ENCODE results near the gene HHAT.

DNA sequence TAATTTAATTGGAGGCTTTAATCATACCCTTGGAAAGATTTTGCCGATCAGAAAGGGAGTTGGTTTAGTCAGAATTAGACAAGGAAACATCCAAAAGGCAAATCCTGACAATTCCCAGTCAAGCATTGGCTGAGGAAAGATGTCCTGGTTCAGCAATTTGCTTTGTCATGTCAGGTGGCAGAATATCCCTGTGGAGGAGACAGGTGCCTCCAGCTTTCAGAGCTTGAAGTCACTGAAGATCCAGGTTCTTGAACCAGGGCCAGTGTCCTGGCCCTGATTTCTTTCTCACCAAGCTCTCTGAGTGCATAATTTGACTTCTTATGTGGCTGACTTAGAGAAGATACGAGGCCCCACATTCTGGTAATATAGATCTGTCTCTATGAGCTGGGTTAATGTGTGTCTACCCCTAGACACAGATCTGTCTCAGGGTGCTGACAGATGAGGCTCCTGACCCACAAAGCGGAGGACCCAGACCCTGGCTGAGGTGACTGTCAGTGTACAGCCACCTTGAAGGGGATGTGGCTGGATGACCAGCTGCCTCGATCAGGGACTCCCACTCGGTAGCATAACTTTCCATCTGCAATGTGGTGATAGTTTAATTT, 118.9 kb downstream of the HHAT start:
- TF ChIP-seq, protein P1, sequence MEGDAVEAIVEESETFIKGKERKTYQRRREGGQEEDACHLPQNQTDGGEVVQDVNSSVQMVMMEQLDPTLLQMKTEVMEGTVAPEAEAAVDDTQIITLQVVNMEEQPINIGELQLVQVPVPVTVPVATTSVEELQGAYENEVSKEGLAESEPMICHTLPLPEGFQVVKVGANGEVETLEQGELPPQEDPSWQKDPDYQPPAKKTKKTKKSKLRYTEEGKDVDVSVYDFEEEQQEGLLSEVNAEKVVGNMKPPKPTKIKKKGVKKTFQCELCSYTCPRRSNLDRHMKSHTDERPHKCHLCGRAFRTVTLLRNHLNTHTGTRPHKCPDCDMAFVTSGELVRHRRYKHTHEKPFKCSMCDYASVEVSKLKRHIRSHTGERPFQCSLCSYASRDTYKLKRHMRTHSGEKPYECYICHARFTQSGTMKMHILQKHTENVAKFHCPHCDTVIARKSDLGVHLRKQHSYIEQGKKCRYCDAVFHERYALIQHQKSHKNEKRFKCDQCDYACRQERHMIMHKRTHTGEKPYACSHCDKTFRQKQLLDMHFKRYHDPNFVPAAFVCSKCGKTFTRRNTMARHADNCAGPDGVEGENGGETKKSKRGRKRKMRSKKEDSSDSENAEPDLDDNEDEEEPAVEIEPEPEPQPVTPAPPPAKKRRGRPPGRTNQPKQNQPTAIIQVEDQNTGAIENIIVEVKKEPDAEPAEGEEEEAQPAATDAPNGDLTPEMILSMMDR (IDR thresholded peaks at IDR 0.05; ENCODE audit: low read length): no peak
- no peak for TF ChIP-seq EZH2 (IDR thresholded peaks at IDR 0.05; ENCODE audit: borderline replicate concordance, low read length)

Data from OCI-LY1 (cell line).